GM23248 (cell line): ENCODE results near the gene CTIF.

ENCODE experiments used
- EZH2 ChIP-seq: fragments of 200-600 bp; sonication (generic); IDR thresholded peaks from 2 replicates; pipeline ENCODE4 v1.6.1; 2018; ENCODE audit warnings: antibody characterized with exemption, mild to moderate bottlenecking; ENCODE audit not compliant: insufficient read depth, poor library complexity, severe bottlenecking
- EZH2phosphoT487 ChIP-seq: fragments of 200-600 bp; sonication (generic); IDR thresholded peaks from 2 replicates; pipeline ENCODE4 v1.6.1; 2018; ENCODE audit warnings: antibody characterized with exemption, moderate library complexity, mild to moderate bottlenecking, low read depth; ENCODE audit not compliant: insufficient read depth

DNA sequence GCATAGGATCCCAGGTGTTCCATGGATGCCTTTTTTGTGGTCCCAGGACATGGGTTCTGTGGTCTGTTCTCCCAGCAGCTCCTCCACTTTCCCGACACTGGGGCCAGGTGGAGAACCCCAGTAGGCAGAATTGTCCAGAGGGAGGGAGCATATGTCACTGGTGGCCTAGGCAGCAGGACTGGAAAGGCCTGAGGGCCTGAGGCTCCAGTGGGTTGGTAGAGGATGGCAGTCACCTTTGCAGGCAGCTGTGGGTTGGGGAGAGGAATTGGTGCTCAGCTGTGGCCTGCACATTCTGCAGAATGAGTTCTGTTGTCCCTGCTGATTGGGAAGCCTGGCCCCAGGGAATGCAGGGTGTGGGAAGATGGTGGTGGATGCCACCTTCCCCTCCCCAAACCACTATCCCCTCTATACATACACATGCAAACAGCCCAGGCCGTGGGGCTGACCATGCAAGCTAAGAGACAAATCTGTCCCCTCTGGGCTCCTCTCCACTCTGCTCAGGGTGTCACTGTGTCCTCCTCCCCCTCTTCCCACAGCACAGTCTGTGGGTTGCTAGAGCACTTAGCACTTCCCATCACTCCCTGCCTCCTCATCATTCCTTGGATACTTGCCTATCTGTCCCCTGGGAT is 11.4 kb downstream of the CTIF start:
- TF ChIP-seq EZH2 (no peak), EZH2phosphoT487 (no peak)
